ENCODE measurements around the gene SLC16A5. TPM values are rescaled to one million over a fixed set of nuclear protein-coding genes. Genes with fewer than 3 reads are reported as not detected.

The SLC16A5 gene
- total RNA-seq, 2 donors from 2014 or later, result 16.5 to 34.1 TPM

DNA sequence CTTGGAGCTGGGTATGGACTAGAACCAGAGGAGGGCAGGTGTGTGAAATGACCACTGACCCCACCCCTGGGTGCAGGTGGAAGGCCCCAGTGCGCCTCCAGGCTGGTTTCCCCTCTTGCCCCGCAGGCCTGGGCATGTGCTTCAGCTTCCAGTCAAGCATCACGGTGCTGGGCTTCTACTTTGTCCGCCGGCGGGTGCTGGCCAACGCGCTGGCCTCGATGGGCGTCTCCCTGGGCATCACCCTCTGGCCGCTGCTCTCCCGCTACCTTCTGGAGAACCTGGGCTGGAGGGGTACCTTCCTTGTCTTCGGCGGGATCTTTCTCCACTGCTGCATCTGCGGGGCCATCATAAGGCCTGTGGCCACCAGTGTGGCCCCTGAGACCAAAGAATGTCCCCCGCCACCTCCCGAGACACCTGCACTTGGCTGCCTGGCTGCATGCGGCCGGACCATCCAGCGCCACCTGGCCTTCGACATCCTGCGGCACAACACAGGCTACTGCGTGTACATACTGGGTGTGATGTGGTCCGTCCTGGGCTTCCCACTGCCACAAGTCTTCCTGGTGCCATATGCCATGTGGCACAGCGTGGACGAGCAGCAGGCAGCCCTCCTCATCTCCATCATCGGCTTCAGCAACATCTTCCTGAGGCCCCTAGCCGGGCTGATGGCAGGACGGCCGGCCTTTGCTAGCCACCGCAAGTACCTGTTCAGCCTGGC, 12.3 kb downstream of the SLC16A5 start:
- Histone ChIP-seq H3K9me3 (no peaks in the 10 kb centered on the region), H3K4me1 (peaks cover 0 to 10% of the 10 kb centered on the region in 2 donors), H3K27ac (no peak overlapping the region), H3K36me3 (peaks cover 27% of the 10 kb centered on the region), H3K27me3 (no peaks in the 10 kb centered on the region), H3K4me3 (no peak overlapping the region)
- TF ChIP-seq, protein P1, sequence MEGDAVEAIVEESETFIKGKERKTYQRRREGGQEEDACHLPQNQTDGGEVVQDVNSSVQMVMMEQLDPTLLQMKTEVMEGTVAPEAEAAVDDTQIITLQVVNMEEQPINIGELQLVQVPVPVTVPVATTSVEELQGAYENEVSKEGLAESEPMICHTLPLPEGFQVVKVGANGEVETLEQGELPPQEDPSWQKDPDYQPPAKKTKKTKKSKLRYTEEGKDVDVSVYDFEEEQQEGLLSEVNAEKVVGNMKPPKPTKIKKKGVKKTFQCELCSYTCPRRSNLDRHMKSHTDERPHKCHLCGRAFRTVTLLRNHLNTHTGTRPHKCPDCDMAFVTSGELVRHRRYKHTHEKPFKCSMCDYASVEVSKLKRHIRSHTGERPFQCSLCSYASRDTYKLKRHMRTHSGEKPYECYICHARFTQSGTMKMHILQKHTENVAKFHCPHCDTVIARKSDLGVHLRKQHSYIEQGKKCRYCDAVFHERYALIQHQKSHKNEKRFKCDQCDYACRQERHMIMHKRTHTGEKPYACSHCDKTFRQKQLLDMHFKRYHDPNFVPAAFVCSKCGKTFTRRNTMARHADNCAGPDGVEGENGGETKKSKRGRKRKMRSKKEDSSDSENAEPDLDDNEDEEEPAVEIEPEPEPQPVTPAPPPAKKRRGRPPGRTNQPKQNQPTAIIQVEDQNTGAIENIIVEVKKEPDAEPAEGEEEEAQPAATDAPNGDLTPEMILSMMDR (IDR thresholded peaks at IDR 0.05), result no peak
- no peak for DNase-seq (ENCODE audit: low spot score)

DNA sequence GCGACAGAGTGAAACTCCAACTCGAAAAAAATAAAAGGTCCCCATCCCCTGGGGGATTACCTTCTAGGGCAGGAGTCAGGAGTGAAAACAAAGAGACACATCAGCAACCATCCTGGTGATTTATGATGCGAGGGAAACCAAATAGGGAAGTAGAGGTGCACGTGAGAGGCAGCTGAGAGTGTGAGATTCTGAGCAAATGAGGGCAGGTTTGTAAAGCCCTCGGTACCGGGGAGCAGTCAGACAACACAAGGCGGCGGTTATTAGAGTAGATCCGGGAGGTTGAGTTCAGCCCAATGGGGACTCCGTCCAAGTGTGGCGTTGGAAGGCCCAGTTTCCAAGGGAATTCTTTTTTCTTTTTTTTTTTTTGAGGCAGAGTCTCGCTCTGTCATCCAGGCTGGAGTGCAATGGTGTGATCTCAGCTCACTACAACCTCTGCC, 14.6 kb downstream of the SLC16A5 start:
- peaks cover 27% of the 10 kb centered on the region for H3K36me3 ChIP-seq

DNA sequence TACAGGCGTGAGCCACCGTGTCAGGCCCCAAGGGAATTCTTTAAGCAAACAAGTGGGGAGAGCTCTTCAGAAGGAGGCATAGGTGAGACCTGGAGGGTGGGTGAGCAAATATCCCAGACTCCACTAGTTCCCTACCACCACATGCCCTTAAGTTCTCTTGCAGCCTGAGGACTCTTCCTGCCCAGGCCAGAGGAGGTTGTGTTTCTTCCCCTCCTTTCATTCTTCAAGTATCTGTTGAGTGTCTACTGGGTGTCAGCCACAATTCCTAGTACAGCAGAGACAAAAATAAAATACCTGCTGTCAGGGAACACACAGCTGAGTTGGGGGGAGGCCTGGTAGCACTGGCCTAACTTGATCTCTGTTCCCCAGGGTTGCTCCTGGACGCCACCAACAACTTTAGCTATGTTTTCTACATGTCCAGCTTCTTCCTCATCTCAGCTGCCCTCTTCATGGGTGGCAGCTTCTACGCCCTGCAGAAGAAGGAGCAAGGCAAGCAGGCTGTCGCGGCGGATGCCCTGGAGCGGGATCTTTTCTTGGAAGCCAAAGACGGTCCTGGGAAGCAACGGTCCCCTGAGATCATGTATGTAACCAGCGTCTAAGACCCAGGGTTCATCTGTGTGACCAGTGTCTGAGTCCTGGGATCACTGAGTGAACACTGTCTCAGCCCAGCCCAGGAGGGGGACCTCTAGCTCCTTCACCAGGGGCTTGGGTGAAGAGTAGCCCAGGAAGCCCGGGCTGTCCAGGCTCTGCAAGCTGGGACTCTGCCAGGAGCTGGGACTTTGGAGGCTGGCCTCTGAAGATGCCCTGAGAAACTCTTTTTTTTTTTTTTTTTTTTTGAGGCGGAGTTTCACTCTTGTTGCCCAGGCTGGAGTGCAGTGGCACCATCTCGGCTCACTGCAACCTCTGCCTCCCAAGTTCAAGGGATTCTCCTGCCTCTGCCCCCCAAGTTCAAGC, 16.1 kb downstream of the SLC16A5 start:
- no peak for DNase-seq (ENCODE audit: low spot score)
- Histone ChIP-seq H3K27ac (no peak overlapping the region), H3K9me3 (no peaks in the 10 kb centered on the region), H3K4me3 (no peak overlapping the region), H3K4me1 (peaks cover 0 to 1% of the 10 kb centered on the region in 2 donors), H3K27me3 (no peaks in the 10 kb centered on the region), H3K36me3 (peaks cover 16% of the 10 kb centered on the region)
- TF ChIP-seq, protein P1 (IDR thresholded peaks at IDR 0.05), result no peak

More for the DNA sequence above, 14.6 kb downstream of the SLC16A5 start:
- TF ChIP-seq, protein P1 (IDR thresholded peaks at IDR 0.05), result no peak
- no peaks in the 10 kb centered on the region for H3K9me3 ChIP-seq
- no peak for DNase-seq (ENCODE audit: low spot score)
- no peaks in the 10 kb centered on the region for H3K4me1 ChIP-seq
- no peak overlapping the region for H3K4me3 ChIP-seq
- H3K27me3 ChIP-seq, result no peaks in the 10 kb centered on the region
- H3K27ac ChIP-seq, result no peak overlapping the region

DNA sequence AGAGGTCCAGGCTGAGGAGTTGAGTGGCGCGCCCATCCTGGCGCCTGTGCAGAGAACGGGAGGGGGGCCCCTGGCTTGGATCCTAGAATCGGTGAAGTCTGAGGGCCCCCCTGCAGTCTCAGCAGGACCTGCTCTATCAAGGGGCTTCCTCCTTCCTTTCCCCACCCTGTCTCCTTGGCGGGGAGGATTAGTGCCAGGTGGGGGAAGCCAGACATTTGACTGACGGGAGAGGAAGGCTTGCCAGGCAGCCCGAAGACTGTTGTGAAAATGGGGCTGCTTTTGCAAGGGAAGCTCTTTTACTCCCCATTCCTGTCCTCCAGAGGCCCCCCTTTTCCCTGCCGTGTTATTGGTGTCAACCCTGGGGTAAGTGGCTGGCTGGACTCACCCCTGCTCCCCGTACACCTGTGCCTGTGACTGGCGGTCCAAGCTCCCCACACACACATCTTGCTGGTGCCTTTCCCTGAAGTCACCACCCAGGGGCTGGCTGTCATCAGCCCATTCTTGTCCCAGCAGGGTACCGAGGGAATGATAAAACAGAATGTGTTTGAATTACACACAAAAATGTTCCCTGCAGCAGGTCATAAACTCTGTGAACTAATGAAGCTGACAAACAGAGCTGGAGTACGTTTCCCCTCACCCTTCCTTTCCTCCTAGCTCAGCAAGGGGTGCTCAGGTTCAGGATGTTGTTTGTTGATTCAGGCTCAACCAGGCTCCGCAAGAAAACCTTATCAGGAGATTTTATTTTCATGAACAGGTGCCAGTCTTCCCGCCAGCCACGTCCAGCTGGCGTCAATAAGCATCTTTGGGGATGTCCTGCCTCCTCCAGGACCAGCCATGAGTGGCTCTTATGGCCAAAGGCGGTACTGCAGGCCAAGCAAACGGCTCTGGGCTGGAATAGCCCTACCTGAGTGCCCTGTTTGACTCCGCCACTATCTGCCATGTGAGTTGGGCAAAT, 17.6 kb downstream of the SLC16A5 start:
- peaks cover 7% of the 10 kb centered on the region for H3K36me3 ChIP-seq
- H3K27me3 ChIP-seq, result no peaks in the 10 kb centered on the region
- DNase-seq (ENCODE audit: low spot score), result no peak
- no peak overlapping the region for H3K4me3 ChIP-seq
- H3K9me3 ChIP-seq, result no peaks in the 10 kb centered on the region
- no peak overlapping the region for H3K27ac ChIP-seq
- TF ChIP-seq, protein P1 (IDR thresholded peaks at IDR 0.05), result peak; percentile 66 to 84
- H3K4me1 ChIP-seq, result peaks cover 0 to 10% of the 10 kb centered on the region in 2 donors

DNA sequence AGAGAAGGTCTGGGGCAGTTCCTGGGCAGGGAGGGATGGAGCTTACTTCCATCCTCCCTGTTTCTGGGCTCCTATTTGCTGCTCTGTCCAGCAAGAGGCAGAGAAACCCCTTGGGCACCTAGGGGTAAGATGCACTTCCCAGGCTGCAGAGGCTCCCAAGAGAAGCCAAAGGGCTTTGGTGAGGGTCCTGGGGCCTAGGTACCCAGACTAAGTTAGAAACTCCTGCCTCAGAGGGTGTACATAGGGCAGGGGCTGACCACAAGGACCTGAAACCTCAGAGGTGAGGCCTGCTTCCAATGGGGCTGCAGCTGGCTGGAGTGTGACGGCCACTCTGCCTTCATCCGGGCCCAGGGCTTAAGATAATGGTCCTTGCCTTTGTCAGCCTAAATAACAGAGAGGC, 20.4 kb downstream of the SLC16A5 start:
- H3K9me3 ChIP-seq, result no peaks in the 10 kb centered on the region
- TF ChIP-seq, protein P1 (IDR thresholded peaks at IDR 0.05), result no peak
- no peaks in the 10 kb centered on the region for H3K36me3 ChIP-seq
- DNase-seq (ENCODE audit: low spot score), result no peak
- H3K4me1 ChIP-seq, result peaks cover 0 to 28% of the 10 kb centered on the region in 2 donors
- H3K27ac ChIP-seq, result no peak overlapping the region
- no peak overlapping the region for H3K4me3 ChIP-seq
- no peaks in the 10 kb centered on the region for H3K27me3 ChIP-seq

Data from right atrium auricular region (tissue), 2 donors.